ENCODE measurements around the gene KLK13.

KLK13 gene

DNA sequence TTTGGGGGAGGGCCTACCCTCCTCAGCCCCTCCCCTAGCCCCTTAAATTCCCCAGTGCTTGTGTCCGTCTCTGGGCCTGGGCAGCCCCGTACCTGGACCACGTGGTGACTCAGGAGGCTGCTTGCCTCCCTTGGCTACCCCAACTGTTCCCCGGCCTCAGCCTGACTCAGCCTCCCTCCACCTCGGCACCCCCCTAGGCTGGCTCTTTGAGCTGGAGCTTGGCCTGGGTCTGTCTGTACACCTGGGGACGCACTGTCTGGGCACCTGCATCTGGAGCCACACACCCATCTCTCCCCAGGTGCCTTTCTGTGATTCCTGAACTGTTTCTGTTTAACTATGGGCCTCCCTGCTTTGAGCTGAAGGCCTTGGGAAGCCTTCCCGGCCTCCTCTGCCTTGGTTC lies 19.6 kb upstream of the KLK13 start:
- TF ChIP-seq CTCF (IDR thresholded peaks at IDR 0.05; ENCODE audit: control insufficient read depth, insufficient read depth, low read depth, low read length, missing control alignments): no peak
- DNase-seq (ENCODE audit: low read depth): no peak
- H3K4me3 ChIP-seq (ENCODE audit: control insufficient read depth, low read depth, low read length): no peak overlapping the region

- no peak for TF ChIP-seq CTCF (IDR thresholded peaks at IDR 0.05; ENCODE audit: control insufficient read depth, insufficient read depth, low read depth, low read length, missing control alignments)
- no peak for DNase-seq (ENCODE audit: low read depth)
Observed at GRCh38 chr19:51083783-51084182, 18.9 kb upstream of the KLK13 start.

GRCh38 chr19:51083181-51083580 lies 18.3 kb upstream of the KLK13 start:
- H3K4me3 ChIP-seq (ENCODE audit: control insufficient read depth, low read depth, low read length): no peak overlapping the region
- DNase-seq (ENCODE audit: low read depth): no peak
- TF ChIP-seq CTCF (IDR thresholded peaks at IDR 0.05; ENCODE audit: control insufficient read depth, insufficient read depth, low read depth, low read length, missing control alignments): no peak

More at GRCh38 chr19:51083783-51084182, 18.9 kb upstream of the KLK13 start:
- no peak overlapping the region for H3K4me3 ChIP-seq (ENCODE audit: control insufficient read depth, low read depth, low read length)

GRCh38 chr19:51082611-51083010 lies 17.7 kb upstream of the KLK13 start, which contains the start of gene KLK14:
TSS of gene KLK14 (minus strand) at chr19:51082887. CDS start at chr19:51082614, 273 bp downstream.
- no peak for DNase-seq (ENCODE audit: low read depth)
- no peak for TF ChIP-seq CTCF (IDR thresholded peaks at IDR 0.05; ENCODE audit: control insufficient read depth, insufficient read depth, low read depth, low read length, missing control alignments)

DNA sequence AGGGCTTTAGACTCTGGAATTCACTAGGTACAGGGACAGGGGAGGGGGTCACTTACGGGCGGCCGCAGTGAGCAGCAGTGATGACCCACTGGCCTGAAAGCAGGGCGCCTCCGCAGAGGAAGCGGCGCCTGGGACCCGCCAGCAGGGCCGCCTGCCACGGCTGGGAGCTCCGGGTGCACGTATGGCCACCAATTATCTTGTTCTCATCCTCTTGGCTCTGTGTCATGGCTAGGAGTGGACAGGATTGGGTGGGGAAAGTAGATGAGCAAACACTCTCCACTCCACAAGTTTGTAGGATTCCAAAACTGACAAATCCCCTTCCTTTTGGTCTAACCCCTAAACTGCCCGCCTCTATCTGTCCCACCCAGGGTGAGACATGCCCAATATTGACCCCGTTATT lies 16.6 kb upstream of the KLK13 start:
- no peak for DNase-seq (ENCODE audit: low read depth)
- TF ChIP-seq CTCF (IDR thresholded peaks at IDR 0.05; ENCODE audit: control insufficient read depth, insufficient read depth, low read depth, low read length, missing control alignments): no peak
- H3K4me3 ChIP-seq (ENCODE audit: control insufficient read depth, low read depth, low read length): no peak overlapping the region

More at GRCh38 chr19:51082611-51083010, 17.7 kb upstream of the KLK13 start, which contains the start of gene KLK14:
- H3K4me3 ChIP-seq (ENCODE audit: control insufficient read depth, low read depth, low read length): no peak within 1 kb of the TSS

DNA sequence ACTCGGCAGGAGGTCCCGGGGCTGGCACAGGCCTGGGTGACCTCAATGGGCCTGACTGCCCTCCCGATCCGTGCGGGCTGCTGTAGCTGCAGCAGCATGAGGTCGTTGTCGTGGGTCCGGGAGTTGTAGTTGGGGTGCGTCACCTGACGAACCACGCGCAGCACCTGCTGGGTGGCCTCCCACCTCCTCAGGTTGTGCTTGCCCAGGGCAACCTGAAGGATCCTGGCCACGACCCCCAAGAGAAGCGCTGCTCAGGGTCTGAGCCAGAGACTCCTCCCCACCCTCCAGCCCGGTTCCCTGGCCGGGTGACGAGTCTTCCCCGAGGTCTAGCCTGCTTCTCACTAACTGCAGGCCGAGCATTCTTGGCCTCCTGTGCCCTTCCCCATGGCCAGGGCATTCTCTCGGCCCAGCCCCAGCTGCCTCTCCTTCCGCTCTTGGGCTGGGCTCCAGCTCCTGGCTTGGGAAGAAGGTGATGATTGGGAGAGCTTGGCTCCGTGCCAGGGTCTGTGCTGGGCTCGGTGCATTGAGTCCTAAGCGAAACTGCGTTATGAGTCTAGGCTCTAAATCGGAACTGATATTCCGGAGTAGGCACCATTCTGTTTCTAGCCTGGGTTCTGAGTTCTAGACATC lies 14.7 kb upstream of the KLK13 start:
- no peak overlapping the region for H3K4me3 ChIP-seq (ENCODE audit: control insufficient read depth, low read depth, low read length)
- no peak for TF ChIP-seq CTCF (IDR thresholded peaks at IDR 0.05; ENCODE audit: control insufficient read depth, insufficient read depth, low read depth, low read length, missing control alignments)
- DNase-seq (ENCODE audit: low read depth): no peak
